DND-41 (cell line): Measurements from ENCODE around the gene C2CD3.
A peak's percentile ranks its signal among the peaks of the same experiment; 100 is the strongest.

Experiments
- EZH2 ChIP-seq: IDR thresholded peaks from 3 replicates; pipeline ENCODE4 v1.6.1; 2012; ENCODE audit warnings: borderline replicate concordance, low read depth, mild to moderate bottlenecking, moderate library complexity, low read length, inconsistent platforms; ENCODE audit not compliant: severe bottlenecking
- TF ChIP-seq, protein P1 (sequence below): IDR thresholded peaks from 2 replicates; pipeline ENCODE4 v1.5.1; 2012; ENCODE audit warnings: borderline replicate concordance, low read length, moderate library complexity, mild to moderate bottlenecking; ENCODE audit not compliant: poor library complexity, severe bottlenecking; ENCODE audit errors: extremely low read depth

DNA sequence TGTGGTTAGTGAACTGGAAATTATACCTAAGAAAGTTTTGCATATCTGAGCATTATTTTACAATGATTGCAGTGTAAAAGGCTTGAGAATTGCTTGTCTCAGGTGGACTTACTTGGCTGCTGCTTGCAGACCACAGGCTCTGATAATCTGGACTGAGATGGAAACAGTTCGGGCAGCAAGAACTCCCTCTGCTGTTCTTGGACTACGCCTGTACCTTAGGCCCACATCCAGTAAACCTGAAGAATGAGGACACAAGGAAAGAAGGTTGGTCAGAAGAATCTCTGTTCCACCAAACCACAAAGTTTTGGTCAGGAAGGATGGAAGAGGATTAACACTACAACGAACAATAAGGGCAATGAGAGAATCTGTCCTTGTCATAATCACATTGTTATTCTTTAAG, 80.1 kb downstream of the C2CD3 start:
- no peak for TF ChIP-seq EZH2
- TF ChIP-seq, protein P1, sequence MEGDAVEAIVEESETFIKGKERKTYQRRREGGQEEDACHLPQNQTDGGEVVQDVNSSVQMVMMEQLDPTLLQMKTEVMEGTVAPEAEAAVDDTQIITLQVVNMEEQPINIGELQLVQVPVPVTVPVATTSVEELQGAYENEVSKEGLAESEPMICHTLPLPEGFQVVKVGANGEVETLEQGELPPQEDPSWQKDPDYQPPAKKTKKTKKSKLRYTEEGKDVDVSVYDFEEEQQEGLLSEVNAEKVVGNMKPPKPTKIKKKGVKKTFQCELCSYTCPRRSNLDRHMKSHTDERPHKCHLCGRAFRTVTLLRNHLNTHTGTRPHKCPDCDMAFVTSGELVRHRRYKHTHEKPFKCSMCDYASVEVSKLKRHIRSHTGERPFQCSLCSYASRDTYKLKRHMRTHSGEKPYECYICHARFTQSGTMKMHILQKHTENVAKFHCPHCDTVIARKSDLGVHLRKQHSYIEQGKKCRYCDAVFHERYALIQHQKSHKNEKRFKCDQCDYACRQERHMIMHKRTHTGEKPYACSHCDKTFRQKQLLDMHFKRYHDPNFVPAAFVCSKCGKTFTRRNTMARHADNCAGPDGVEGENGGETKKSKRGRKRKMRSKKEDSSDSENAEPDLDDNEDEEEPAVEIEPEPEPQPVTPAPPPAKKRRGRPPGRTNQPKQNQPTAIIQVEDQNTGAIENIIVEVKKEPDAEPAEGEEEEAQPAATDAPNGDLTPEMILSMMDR: peak; percentile 20
